ENCODE results near the gene DPM2. TPM values are rescaled to one million over a fixed set of nuclear protein-coding genes. Genes with fewer than 3 reads are reported as not detected.
A peak's percentile ranks its signal among the peaks of the same experiment; 100 is the strongest.

Gene DPM2
- total RNA-seq, 1 experiment from 2014 or later, result 41.5 TPM

DNA sequence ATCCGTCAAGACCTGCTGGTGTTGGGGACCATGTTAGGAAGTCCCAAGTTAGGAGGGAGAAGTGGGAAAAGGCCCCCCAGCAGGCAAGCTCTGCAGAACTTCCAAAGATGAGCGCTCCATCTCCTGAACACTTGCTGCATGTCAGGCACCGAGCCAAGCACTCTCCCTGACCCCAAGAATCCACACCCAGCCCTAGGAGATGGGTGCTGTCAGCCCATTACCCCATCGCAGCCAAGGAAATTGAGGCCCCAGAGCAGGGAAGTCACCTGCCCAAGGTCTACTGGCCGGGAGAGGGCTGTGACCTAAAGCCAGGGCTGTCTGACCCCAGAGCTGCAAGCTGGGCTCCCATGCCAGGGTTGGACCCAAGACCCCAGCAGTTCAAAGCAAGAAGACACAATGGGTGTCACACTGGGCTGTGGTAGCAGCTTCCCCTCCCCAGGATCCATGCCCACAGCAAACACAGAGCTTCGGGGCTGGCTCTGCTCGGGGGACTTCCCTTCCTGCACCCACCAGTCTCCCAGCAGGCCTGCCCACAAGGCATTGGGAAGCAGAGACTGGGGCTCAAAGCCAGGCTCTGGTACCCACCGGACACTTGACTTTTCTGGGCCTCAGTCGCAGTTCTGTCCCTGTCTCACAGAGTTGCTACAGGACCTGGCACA is 29.6 kb upstream of the DPM2 start:
- intact Hi-C loops (cut with micrococcal nuclease), result no loop called here
- Mint-ChIP-seq H3K27ac (ENCODE audit: low read depth, unreplicated experiment) (peak overlapping the region; percentile 98), H3K4me1 (ENCODE audit: insufficient read depth, unreplicated experiment) (peaks cover 61% of the 10 kb centered on the region), H3K27me3 (ENCODE audit: insufficient read depth, unreplicated experiment) (no peaks in the 10 kb centered on the region), H3K4me3 (ENCODE audit: unreplicated experiment) (no peak overlapping the region), H3K9me3 (ENCODE audit: unreplicated experiment) (no peaks in the 10 kb centered on the region), H3K36me3 (ENCODE audit: insufficient read depth, unreplicated experiment) (peaks cover 6% of the 10 kb centered on the region)
- CTCF ChIA-PET, result interaction anchor here (0.6 to 5.1 kb wide), 3 partner anchors 25 to 1692 kb away, joined by 3 to 26 read pairs (median 3); no protein-coding TSS in a partner anchor
- no peak for DNase-seq (ENCODE audit: unreplicated experiment)
- POLR2A ChIA-PET, result interaction anchor here (1.1 to 11.1 kb wide), 2 partner anchors 10 to 11 kb away, joined by 5 to 86 read pairs; partner anchors contain the start of gene EEIG1
- no TSS peak for BruUV-seq (replicated peaks)
- TF ChIP-seq CTCF (IDR thresholded peaks at IDR 0.05; ENCODE audit: unreplicated experiment), result no peak

GRCh38 chr9:127966416-127967150 is 28.9 kb upstream of the DPM2 start:
- Mint-ChIP-seq H3K27me3 (ENCODE audit: insufficient read depth, unreplicated experiment) (no peaks in the 10 kb centered on the region), H3K4me3 (ENCODE audit: unreplicated experiment) (no peak overlapping the region), H3K4me1 (ENCODE audit: insufficient read depth, unreplicated experiment) (peaks cover 64% of the 10 kb centered on the region), H3K27ac (ENCODE audit: low read depth, unreplicated experiment) (peak overlapping the region; percentile 97), H3K36me3 (ENCODE audit: insufficient read depth, unreplicated experiment) (peaks cover 12% of the 10 kb centered on the region), H3K9me3 (ENCODE audit: unreplicated experiment) (no peaks in the 10 kb centered on the region)
- intact Hi-C loops (cut with micrococcal nuclease), result no loop called here
- BruUV-seq (replicated peaks), result no TSS peak
- ChIA-PET POLR2A (interaction anchor here (0.9 to 11.1 kb wide), 2 partner anchors 12 to 14 kb away, joined by 3 to 86 read pairs; partner anchors contain the start of gene EEIG1), CTCF (interaction anchor here (0.6 to 5.1 kb wide), 3 partner anchors 12 to 24 kb away, joined by 3 to 26 read pairs (median 3); no protein-coding TSS in a partner anchor)
- DNase-seq (ENCODE audit: unreplicated experiment), result peak; percentile 44
- TF ChIP-seq CTCF (IDR thresholded peaks at IDR 0.05; ENCODE audit: unreplicated experiment), result no peak

DNA sequence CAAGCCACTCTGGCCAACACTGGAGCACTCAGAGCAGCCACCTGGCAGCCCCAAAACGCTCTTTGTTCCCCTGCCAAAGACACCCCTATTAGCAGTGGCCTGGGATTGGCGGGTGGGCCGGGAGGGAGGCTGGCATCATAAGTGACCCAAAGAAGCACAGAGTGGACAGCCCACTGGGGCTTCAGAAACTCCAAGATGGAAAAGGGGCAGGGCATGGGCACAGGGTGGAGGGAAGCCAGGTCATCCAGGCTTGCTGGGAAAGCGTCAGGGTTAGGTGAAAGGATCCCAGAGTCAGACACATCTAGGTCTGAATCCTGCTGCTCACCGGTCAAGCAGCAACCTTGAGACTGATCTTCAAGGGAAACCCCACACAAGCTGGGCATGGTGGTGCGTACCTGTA is 28.3 kb upstream of the DPM2 start:
- Mint-ChIP-seq H3K4me3 (ENCODE audit: unreplicated experiment) (peak overlapping the region; percentile 58), H3K36me3 (ENCODE audit: insufficient read depth, unreplicated experiment) (peaks cover 18% of the 10 kb centered on the region), H3K4me1 (ENCODE audit: insufficient read depth, unreplicated experiment) (peaks cover 61% of the 10 kb centered on the region), H3K27ac (ENCODE audit: low read depth, unreplicated experiment) (peak overlapping the region; percentile 97), H3K9me3 (ENCODE audit: unreplicated experiment) (no peaks in the 10 kb centered on the region), H3K27me3 (ENCODE audit: insufficient read depth, unreplicated experiment) (no peaks in the 10 kb centered on the region)
- DNase-seq (ENCODE audit: unreplicated experiment), result peak; percentile 36
- POLR2A ChIA-PET, result interaction anchor here (0.6 to 11.1 kb wide), 5 partner anchors 11 to 25 kb away, joined by 3 to 86 read pairs (median 3); partner anchors contain the start of gene EEIG1
- intact Hi-C loops (cut with micrococcal nuclease), result no loop called here
- CTCF ChIA-PET, result interaction anchor here (1.0 to 5.1 kb wide), 2 partner anchors 13 to 23 kb away, joined by 3 to 26 read pairs; no protein-coding TSS in a partner anchor
- no peak for TF ChIP-seq CTCF (IDR thresholded peaks at IDR 0.05; ENCODE audit: unreplicated experiment)
- BruUV-seq (replicated peaks), result no TSS peak

All from MCF 10A (cell line).